GM12878 (cell line): ENCODE data around the gene SLC12A1. TPM values are rescaled to one million over a fixed set of nuclear protein-coding genes. Genes with fewer than 3 reads are reported as not detected.

ENCODE experiments used
- ATAC-seq: fragments of 200-7000 bp; cut with Tn5 transposase; 3 replicates; pipeline ENCODE4 v1.9.1; 2020; ENCODE audit warnings: mild to moderate bottlenecking, moderate library complexity
- BruUV-seq: library from RNA; stranded (reverse); fragments of 400-500 nt; replicated peaks from 2 replicates; lab custom pipeline; 2021; lab: Mats Ljungman, UMichigan
- CTCF ChIA-PET: fragments of 300-600 bp; sonication (Branson Sonifier 250); formaldehyde crosslinking; extraction: SDS; loops from one replicate; lab custom pipeline; 2021; ENCODE audit warnings: inconsistent platforms; lab: Yijun Ruan, JAX
- POLR2A ChIA-PET: fragments of 350-600 bp; formaldehyde crosslinking; extraction: SDS; loops from one replicate; lab custom pipeline; 2021; ENCODE audit warnings: inconsistent platforms; lab: Charles Lee
- RAD21 ChIA-PET: fragments of 300-600 bp; sonication (Branson Sonifier 250); formaldehyde crosslinking; loops from one replicate; lab custom pipeline; 2023; ENCODE audit warnings: antibody characterized with exemption; ENCODE audit not compliant: unreplicated experiment; lab: Charles Lee
- SMC1A ChIA-PET: fragments of 300-600 bp; sonication (Branson Sonifier 250); formaldehyde crosslinking; loops from one replicate; lab custom pipeline; 2023; ENCODE audit not compliant: unreplicated experiment, uncharacterized antibody; lab: Charles Lee
- DNase-seq: peaks from one replicate; pipeline ENCODE4 v3.0.0-alpha.2; 2011; ENCODE audit warnings: low read depth, low spot score
- FAIRE-seq: peaks from 3 replicates; lab custom pipeline; 2011; peaks lifted over from hg19 to GRCh38; lab: Jason Lieb, UNC
- H2AFZ ChIP-seq: 2 replicates; pipeline ENCODE4 v1.6.0; 2011; ENCODE audit warnings: low read depth, low read length, control low read depth; ENCODE audit not compliant: control insufficient read depth
- H3K27ac ChIP-seq: 2 replicates; pipeline ENCODE4 v1.5.1; 2011; ENCODE audit warnings: control low read depth; ENCODE audit not compliant: control insufficient read depth, insufficient read depth
- H3K27me3 ChIP-seq, 2 experiments: replicated peaks in 1 of 2; 2 replicates each; pipeline versions ENCODE4 v1.6.0 to v1.6.1; 2011; ENCODE audit warnings: low read length in 1 of 2; ENCODE audit not compliant: control insufficient read depth in 2 of 2, insufficient read depth in 2 of 2
- H3K36me3 ChIP-seq, 2 experiments: 2 replicates each; pipeline ENCODE4 v1.5.1; 2011; ENCODE audit warnings: low read length in 1 of 2; ENCODE audit not compliant: control insufficient read depth in 2 of 2, insufficient read depth in 2 of 2
- H3K4me1 ChIP-seq: 2 replicates; pipeline ENCODE4 v1.6.1; 2011; ENCODE audit warnings: mild to moderate bottlenecking, low read length, moderate library complexity, mixed read lengths; ENCODE audit not compliant: control insufficient read depth, insufficient read depth
- H3K4me2 ChIP-seq: 2 replicates; pipeline ENCODE4 v1.6.0; 2011; ENCODE audit warnings: control low read depth; ENCODE audit not compliant: control insufficient read depth, insufficient read depth
- H3K4me3 ChIP-seq: fragments of 200-600 bp; sonication (generic); 2 replicates; pipeline ENCODE4 v1.5.1; 2016
- H3K79me2 ChIP-seq: 2 replicates; pipeline ENCODE4 v1.6.0; 2011; ENCODE audit warnings: low read length; ENCODE audit not compliant: control insufficient read depth, insufficient read depth
- H3K9ac ChIP-seq: 2 replicates; pipeline ENCODE4 v1.8.0; 2011; ENCODE audit warnings: low read length, control low read depth, mixed read lengths; ENCODE audit not compliant: control insufficient read depth, insufficient read depth
- H3K9me3 ChIP-seq: replicated peaks from 3 replicates; pipeline ENCODE4 v1.5.1; 2011; ENCODE audit warnings: mild to moderate bottlenecking, low read length; ENCODE audit not compliant: control insufficient read depth, insufficient read depth
- H4K20me1 ChIP-seq: 2 replicates; pipeline ENCODE4 v1.6.0; 2011; ENCODE audit not compliant: control insufficient read depth, insufficient read depth
- CHD4 ChIP-seq: fragments of 200-600 bp; sonication (generic); IDR thresholded peaks from 2 replicates; pipeline ENCODE4 v1.6.1; 2016; ENCODE audit warnings: mild to moderate bottlenecking
- E4F1 ChIP-seq: fragments of 450-650 bp; IDR thresholded peaks from 2 replicates; pipeline ENCODE4 v1.6.1; 2018; ENCODE audit warnings: borderline replicate concordance, mild to moderate bottlenecking; ENCODE audit not compliant: partially characterized antibody
- HCFC1 ChIP-seq: fragments of 150-350 bp; IDR thresholded peaks from 2 replicates; pipeline ENCODE4 v1.6.1; 2014; ENCODE audit warnings: low read length
- HDAC2 ChIP-seq: fragments of 200-600 bp; sonication (generic); IDR thresholded peaks from 2 replicates; pipeline ENCODE4 v1.6.1; 2017
- JUNB ChIP-seq: IDR thresholded peaks from 2 replicates; pipeline ENCODE4 v1.6.1; 2016; ENCODE audit warnings: antibody characterized with exemption, mild to moderate bottlenecking
- KAT2A ChIP-seq: conservative IDR thresholded peaks from 2 replicates; pipeline ENCODE4 v1.6.1; 2011; ENCODE audit warnings: low read depth, low read length; ENCODE audit not compliant: control insufficient read depth
- MLLT1 ChIP-seq: fragments of 450-650 bp; IDR thresholded peaks from 2 replicates; pipeline ENCODE4 v1.6.1; 2016; ENCODE audit warnings: mild to moderate bottlenecking
- POLR2AphosphoS2 ChIP-seq: IDR thresholded peaks from 2 replicates; pipeline ENCODE4 v1.6.1; 2011; ENCODE audit warnings: low read depth, mild to moderate bottlenecking, low read length, improper control_type of control experiment, moderate library complexity
- RELA ChIP-seq: fragments of 450-650 bp; IDR thresholded peaks from 2 replicates; pipeline ENCODE4 v1.8.0; 2014; ENCODE audit warnings: borderline replicate concordance; ENCODE audit not compliant: partially characterized antibody
- SMAD1 ChIP-seq: fragments of 450-650 bp; IDR thresholded peaks from 2 replicates; pipeline ENCODE4 v1.6.1; 2018; ENCODE audit warnings: mild to moderate bottlenecking, low read depth; ENCODE audit not compliant: partially characterized antibody
- USF2 ChIP-seq: IDR thresholded peaks from 2 replicates; pipeline ENCODE4 v1.6.1; 2011; ENCODE audit warnings: low read depth, low read length, improper control_type of control experiment, borderline replicate concordance
- ZNF207 ChIP-seq: fragments of 450-650 bp; IDR thresholded peaks from 2 replicates; pipeline ENCODE4 v1.6.1; 2014; ENCODE audit warnings: antibody characterized with exemption, mild to moderate bottlenecking, borderline replicate concordance
- ZNF384 ChIP-seq: IDR thresholded peaks from 2 replicates; pipeline ENCODE4 v1.6.1; 2012; ENCODE audit warnings: low read depth, mild to moderate bottlenecking, low read length, improper control_type of control experiment, borderline replicate concordance
- ZSCAN29 ChIP-seq: fragments of 450-650 bp; IDR thresholded peaks from 2 replicates; pipeline ENCODE4 v1.6.1; 2017; ENCODE audit warnings: mild to moderate bottlenecking, moderate library complexity
- WGBS: methylation state at CpG from one replicate; pipeline ENCODE4 v1.1.6; 2016; ENCODE audit warnings: low lambda C conversion rate; ENCODE audit not compliant: insufficient replicate concordance, insufficient coverage; ENCODE audit errors: missing lambda C conversion rate; 5-methylcytosine and 5-hydroxymethylcytosine counted together
- in situ Hi-C: fragments of 300-500 bp; cut with MboI; formaldehyde crosslinking; loops from 9 replicates; pipeline ENCODE4 v1.14.3; 2018; ENCODE audit warnings: mixed read lengths
- intact Hi-C: fragments of 100-400 bp; cut with micrococcal nuclease; formaldehyde crosslinking; loops from one replicate; pipeline ENCODE4 v1.14.2; 2022; ENCODE audit not compliant: unreplicated experiment
- polyA plus RNA-seq, 11 experiments: library from polyadenylated mRNA; depleted of rRNA in 4 of 11; unstranded in 6 of 11; stranded (reverse) in 5 of 11; fragments of >200 nt; fragmentation: Nextera tagmentation in 4 of 11; fragmentation: Illumina TruSeq in 1 of 11; extraction: Ambion mirVana in 4 of 11; extraction: Trizol in 1 of 11; gene quantifications; 1 replicate in 1 of 11; 2 replicates in 10 of 11; pipeline versions ENCODE4 v1.2.1 to v1.2.3, GENCODE V29; 2011 to 2016; ENCODE audit warnings: inconsistent platforms in 2 of 11, missing spikeins in 2 of 11, low read depth in 1 of 11
- total RNA-seq, 4 experiments: library from RNA; depleted of rRNA in 3 of 4; stranded (reverse); fragments of >200 nt in 3 of 4; fragmentation: Illumina TruSeq in 1 of 4; extraction: Trizol in 1 of 4; gene quantifications; 2 replicates each; pipeline versions ENCODE4 v1.2.1 to v1.2.3, GENCODE V29; 2013 to 2021

Gene SLC12A1
- total and polyA plus RNA-seq, 10 of the 15 experiments (the other 5 are each of a cell fraction or from before 2014, with no cell fraction given), result under 0.01 TPM; not detected in 9

GRCh38 chr15:48182749-48183148 lies 23.4 kb upstream of the SLC12A1 start:
- ChIA-PET POLR2A (no interaction called here), CTCF (interaction anchor here (1.4 to 1.6 kb wide), 2 partner anchors 70 to 173 kb away, joined by 4 read pairs; no protein-coding TSS in a partner anchor), RAD21 (interaction anchor here (0.6 to 1.2 kb wide), 2 partner anchors 29 to 294 kb away, joined by 3 read pairs; no protein-coding TSS in a partner anchor), SMC1A (no interaction called here)
- DNase-seq (no peak), ATAC-seq (no peak), FAIRE-seq (no peak)
- Histone ChIP-seq H3K79me2 (no peaks in the 10 kb centered on the region; the same call in 1 of the 2 replicates), H3K36me3 (no peaks in the 10 kb centered on the region), H3K4me1 (no peaks in the 10 kb centered on the region), H3K9me3 (no peaks in the 10 kb centered on the region; the same call in 2 of the 3 replicates), H3K27me3 (no peaks in the 10 kb centered on the region), H4K20me1 (no peaks in the 10 kb centered on the region), H2AFZ (no peak overlapping the region), H3K4me3 (no peak overlapping the region), H3K27ac (no peak overlapping the region), H3K9ac (no peak overlapping the region), H3K4me2 (no peak overlapping the region)
- TF ChIP-seq ZNF207 (no peak), E4F1 (no peak), HCFC1 (no peak), RELA (no peak), POLR2AphosphoS2 (no peak), SMAD1 (no peak), HDAC2 (no peak), CHD4 (no peak), ZNF384 (no peak), KAT2A (no peak), JUNB (no peak), USF2 (no peak), ZSCAN29 (no peak), MLLT1 (no peak)
- intact Hi-C loops (no loop called here), in situ Hi-C loops (no loop called here)
- BruUV-seq, result no TSS peak
- WGBS, result 18% methylated on average over 2 of the region's 2 CpGs
